ENCODE data around the gene LPP. TPM values are rescaled to one million over a fixed set of nuclear protein-coding genes. Genes with fewer than 3 reads are reported as not detected.

The LPP gene
- total and polyA plus RNA-seq, 10 of the 15 experiments (the other 5 are each of a cell fraction or from before 2014, with no cell fraction given), result under 0.01 to 0.62 (median 0.03) TPM

DNA sequence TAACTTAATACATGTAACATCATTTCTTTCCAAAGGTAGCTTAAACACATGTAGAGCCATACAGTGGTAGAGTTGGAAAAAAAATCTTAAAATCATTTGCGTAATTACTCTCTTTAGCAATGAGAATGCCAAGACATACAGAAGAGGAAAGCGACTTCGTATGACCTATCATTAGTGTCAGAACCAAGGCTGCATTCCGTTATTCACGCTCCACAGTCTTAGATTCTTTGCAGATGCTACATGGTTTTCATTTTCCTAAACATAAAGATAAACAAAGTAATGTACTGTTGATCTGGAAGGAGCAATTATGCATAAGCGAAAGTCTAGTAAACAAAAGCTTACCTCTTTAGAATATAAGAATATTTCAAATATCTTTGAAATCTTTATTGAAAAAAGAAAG is 607.5 kb downstream of the LPP start:
- TF ChIP-seq HCFC1 (IDR thresholded peaks at IDR 0.05; ENCODE audit: low read length) (no peak), NFYA (IDR thresholded peaks at IDR 0.05; ENCODE audit: borderline replicate concordance, low read depth, low read length) (no peak), IRF3 (IDR thresholded peaks at IDR 0.05) (no peak), YBX1 (IDR thresholded peaks at IDR 0.05) (no peak), ZSCAN29 (IDR thresholded peaks at IDR 0.05) (no peak), ZBED1 (IDR thresholded peaks at IDR 0.05; ENCODE audit: borderline replicate concordance) (no peak), BRCA1 (IDR thresholded peaks at IDR 0.05; ENCODE audit: low read depth, low read length) (no peak), POLR2AphosphoS5 (IDR thresholded peaks at IDR 0.05; ENCODE audit: low read length) (no peak), FOXM1 (IDR thresholded peaks at IDR 0.05; ENCODE audit: low read depth, low read length) (no peak), RAD51 (IDR thresholded peaks at IDR 0.05) (no peak), IKZF1 (conservative IDR thresholded peaks at IDR 0.05) (no peak), SUPT20H (IDR thresholded peaks at IDR 0.05; ENCODE audit: borderline replicate concordance, control insufficient read depth, low read depth, low read length) (no peak)
- TF ChIP-seq, protein P1, sequence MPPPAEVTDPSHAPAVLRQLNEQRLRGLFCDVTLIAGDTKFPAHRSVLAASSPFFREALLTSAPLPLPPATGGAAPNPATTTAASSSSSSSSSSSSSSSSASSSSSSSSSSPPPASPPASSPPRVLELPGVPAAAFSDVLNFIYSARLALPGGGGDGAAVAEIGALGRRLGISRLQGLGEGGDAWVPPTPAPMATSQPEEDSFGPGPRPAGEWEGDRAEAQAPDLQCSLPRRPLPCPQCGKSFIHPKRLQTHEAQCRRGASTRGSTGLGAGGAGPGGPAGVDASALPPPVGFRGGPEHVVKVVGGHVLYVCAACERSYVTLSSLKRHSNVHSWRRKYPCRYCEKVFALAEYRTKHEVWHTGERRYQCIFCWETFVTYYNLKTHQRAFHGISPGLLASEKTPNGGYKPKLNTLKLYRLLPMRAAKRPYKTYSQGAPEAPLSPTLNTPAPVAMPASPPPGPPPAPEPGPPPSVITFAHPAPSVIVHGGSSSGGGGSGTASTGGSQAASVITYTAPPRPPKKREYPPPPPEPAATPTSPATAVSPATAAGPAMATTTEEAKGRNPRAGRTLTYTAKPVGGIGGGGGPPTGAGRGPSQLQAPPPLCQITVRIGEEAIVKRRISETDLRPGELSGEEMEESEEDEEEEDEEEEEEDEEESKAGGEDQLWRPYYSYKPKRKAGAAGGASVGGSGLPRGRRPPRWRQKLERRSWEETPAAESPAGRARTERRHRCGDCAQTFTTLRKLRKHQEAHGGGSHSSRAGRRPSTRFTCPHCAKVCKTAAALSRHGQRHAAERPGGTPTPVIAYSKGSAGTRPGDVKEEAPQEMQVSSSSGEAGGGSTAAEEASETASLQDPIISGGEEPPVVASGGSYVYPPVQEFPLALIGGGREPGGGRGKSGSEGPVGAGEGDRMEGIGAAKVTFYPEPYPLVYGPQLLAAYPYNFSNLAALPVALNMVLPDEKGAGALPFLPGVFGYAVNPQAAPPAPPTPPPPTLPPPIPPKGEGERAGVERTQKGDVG (CRISPR knock-in tag; IDR thresholded peaks at IDR 0.05), result no peak
- TF ChIP-seq, protein P2, sequence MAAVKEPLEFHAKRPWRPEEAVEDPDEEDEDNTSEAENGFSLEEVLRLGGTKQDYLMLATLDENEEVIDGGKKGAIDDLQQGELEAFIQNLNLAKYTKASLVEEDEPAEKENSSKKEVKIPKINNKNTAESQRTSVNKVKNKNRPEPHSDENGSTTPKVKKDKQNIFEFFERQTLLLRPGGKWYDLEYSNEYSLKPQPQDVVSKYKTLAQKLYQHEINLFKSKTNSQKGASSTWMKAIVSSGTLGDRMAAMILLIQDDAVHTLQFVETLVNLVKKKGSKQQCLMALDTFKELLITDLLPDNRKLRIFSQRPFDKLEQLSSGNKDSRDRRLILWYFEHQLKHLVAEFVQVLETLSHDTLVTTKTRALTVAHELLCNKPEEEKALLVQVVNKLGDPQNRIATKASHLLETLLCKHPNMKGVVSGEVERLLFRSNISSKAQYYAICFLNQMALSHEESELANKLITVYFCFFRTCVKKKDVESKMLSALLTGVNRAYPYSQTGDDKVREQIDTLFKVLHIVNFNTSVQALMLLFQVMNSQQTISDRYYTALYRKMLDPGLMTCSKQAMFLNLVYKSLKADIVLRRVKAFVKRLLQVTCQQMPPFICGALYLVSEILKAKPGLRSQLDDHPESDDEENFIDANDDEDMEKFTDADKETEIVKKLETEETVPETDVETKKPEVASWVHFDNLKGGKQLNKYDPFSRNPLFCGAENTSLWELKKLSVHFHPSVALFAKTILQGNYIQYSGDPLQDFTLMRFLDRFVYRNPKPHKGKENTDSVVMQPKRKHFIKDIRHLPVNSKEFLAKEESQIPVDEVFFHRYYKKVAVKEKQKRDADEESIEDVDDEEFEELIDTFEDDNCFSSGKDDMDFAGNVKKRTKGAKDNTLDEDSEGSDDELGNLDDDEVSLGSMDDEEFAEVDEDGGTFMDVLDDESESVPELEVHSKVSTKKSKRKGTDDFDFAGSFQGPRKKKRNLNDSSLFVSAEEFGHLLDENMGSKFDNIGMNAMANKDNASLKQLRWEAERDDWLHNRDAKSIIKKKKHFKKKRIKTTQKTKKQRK (IDR thresholded peaks at IDR 0.05; ENCODE audit: low read depth, low read length), result no peak
- TF ChIP-seq, protein P3, sequence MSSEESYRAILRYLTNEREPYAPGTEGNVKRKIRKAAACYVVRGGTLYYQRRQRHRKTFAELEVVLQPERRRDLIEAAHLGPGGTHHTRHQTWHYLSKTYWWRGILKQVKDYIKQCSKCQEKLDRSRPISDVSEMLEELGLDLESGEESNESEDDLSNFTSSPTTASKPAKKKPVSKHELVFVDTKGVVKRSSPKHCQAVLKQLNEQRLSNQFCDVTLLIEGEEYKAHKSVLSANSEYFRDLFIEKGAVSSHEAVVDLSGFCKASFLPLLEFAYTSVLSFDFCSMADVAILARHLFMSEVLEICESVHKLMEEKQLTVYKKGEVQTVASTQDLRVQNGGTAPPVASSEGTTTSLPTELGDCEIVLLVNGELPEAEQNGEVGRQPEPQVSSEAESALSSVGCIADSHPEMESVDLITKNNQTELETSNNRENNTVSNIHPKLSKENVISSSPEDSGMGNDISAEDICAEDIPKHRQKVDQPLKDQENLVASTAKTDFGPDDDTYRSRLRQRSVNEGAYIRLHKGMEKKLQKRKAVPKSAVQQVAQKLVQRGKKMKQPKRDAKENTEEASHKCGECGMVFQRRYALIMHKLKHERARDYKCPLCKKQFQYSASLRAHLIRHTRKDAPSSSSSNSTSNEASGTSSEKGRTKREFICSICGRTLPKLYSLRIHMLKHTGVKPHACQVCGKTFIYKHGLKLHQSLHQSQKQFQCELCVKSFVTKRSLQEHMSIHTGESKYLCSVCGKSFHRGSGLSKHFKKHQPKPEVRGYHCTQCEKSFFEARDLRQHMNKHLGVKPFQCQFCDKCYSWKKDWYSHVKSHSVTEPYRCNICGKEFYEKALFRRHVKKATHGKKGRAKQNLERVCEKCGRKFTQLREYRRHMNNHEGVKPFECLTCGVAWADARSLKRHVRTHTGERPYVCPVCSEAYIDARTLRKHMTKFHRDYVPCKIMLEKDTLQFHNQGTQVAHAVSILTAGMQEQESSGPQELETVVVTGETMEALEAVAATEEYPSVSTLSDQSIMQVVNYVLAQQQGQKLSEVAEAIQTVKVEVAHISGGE (CRISPR knock-in tag; IDR thresholded peaks at IDR 0.05), result no peak
- 63% methylated on average over 6 of the region's 6 CpGs for WGBS (ENCODE audit: insufficient coverage, insufficient replicate concordance, low lambda C conversion rate, missing lambda C conversion rate)
- Histone ChIP-seq H3K79me2 (ENCODE audit: control insufficient read depth, insufficient read depth, low read length) (no peaks in the 10 kb centered on the region), H3K9me3 (replicated peaks; ENCODE audit: control insufficient read depth, insufficient read depth, low read length) (no peaks in the 10 kb centered on the region), H3K27ac (ENCODE audit: control insufficient read depth, insufficient read depth) (no peak overlapping the region), H3K27me3 (replicated peaks in 1 of 2; ENCODE audit: control insufficient read depth in 2 of 2, insufficient read depth in 2 of 2, low read length in 1 of 2) (no peaks in the 10 kb centered on the region; a peak in 1 of 4 replicates), H3K4me3 (no peak overlapping the region), H3K4me2 (ENCODE audit: control insufficient read depth, insufficient read depth) (no peak overlapping the region), H3K9ac (ENCODE audit: control insufficient read depth, insufficient read depth, low read length) (no peak overlapping the region), H4K20me1 (ENCODE audit: control insufficient read depth, insufficient read depth) (no peaks in the 10 kb centered on the region), H3K4me1 (ENCODE audit: control insufficient read depth, insufficient read depth, low read length) (no peaks in the 10 kb centered on the region), H2AFZ (ENCODE audit: control insufficient read depth, low read depth, low read length) (no peak overlapping the region), H3K36me3 (ENCODE audit: control insufficient read depth in 2 of 2, insufficient read depth in 2 of 2, low read length in 1 of 2) (no peaks in the 10 kb centered on the region)
- SMC1A ChIA-PET (ENCODE audit: uncharacterized antibody, unreplicated experiment), result no interaction called here
- in situ Hi-C loops (cut with MboI) (no loop called here), intact Hi-C loops (cut with micrococcal nuclease; ENCODE audit: unreplicated experiment) (no loop called here)
- RAD21 ChIA-PET (ENCODE audit: unreplicated experiment), result no interaction called here
- CTCF ChIA-PET, result no interaction called here
- ATAC-seq, result no peak
- POLR2A ChIA-PET, result no interaction called here
- FAIRE-seq, result no peak
- no TSS peak for BruUV-seq (replicated peaks)
- DNase-seq (ENCODE audit: low read depth, low spot score), result no peak

Data from GM12878 (cell line).